HepG2 (cell line): ENCODE measurements around the gene PLXNA1. TPM values are rescaled to one million over a fixed set of nuclear protein-coding genes. Genes with fewer than 3 reads are reported as not detected.

Experiments
- ATAC-seq: fragments of 200-7000 bp; cut with Tn5 transposase; 3 replicates; pipeline ENCODE4 v1.9.1; 2020; ENCODE audit warnings: mild to moderate bottlenecking, moderate library complexity
- BruUV-seq: library from RNA; stranded (reverse); fragments of 400-500 nt; replicated peaks from 2 replicates; lab custom pipeline; 2021; lab: Mats Ljungman, UMichigan
- CTCF ChIA-PET: fragments of 300-600 bp; formaldehyde crosslinking; extraction: SDS; loops from one replicate; lab custom pipeline; 2021; ENCODE audit warnings: low total read pairs, inconsistent platforms, low intra/inter-chr PET ratio; lab: Yijun Ruan, JAX
- POLR2A ChIA-PET: fragments of 350-600 bp; sonication (Branson Sonifier 250); formaldehyde crosslinking; loops from one replicate; lab custom pipeline; 2020; ENCODE audit warnings: antibody characterized with exemption, inconsistent platforms; lab: Yijun Ruan, JAX
- DNase-seq: peaks from one replicate; pipeline ENCODE4 v3.0.0-alpha.2; 2015; ENCODE audit warnings: low spot score
- FAIRE-seq: peaks from 3 replicates; lab custom pipeline; 2011; peaks lifted over from hg19 to GRCh38; lab: Jason Lieb, UNC
- H2AFZ ChIP-seq: one replicate; pipeline ENCODE4 v1.6.1; 2011; ENCODE audit warnings: low read length, inconsistent platforms
- H3K27ac ChIP-seq: fragments of 300-600 bp; 3 replicates; pipeline ENCODE4 v1.8.0; 2011; ENCODE audit warnings: mixed run types, mild to moderate bottlenecking, mixed read lengths, low read length, inconsistent platforms; ENCODE audit not compliant: insufficient read depth; ENCODE audit errors: extremely low read length
- H3K27me3 ChIP-seq, 2 experiments: fragments of 200-600 bp in 1 of 2; 2 replicates in 1 of 2; 3 replicates in 1 of 2; pipeline versions ENCODE4 v1.6.0 to v1.8.0; 2011; ENCODE audit warnings: low read length in 2 of 2, mild to moderate bottlenecking in 2 of 2, moderate library complexity in 2 of 2, inconsistent platforms in 1 of 2; ENCODE audit not compliant: insufficient read depth in 2 of 2, control insufficient read depth in 1 of 2
- H3K36me3 ChIP-seq, 2 experiments: fragments of 200-600 bp in 1 of 2; replicated peaks in 1 of 2; 2 replicates in 1 of 2; 3 replicates in 1 of 2; pipeline versions ENCODE4 v1.5.1 to v1.8.0; 2011; ENCODE audit warnings: low read length in 2 of 2, inconsistent platforms in 1 of 2; ENCODE audit not compliant: insufficient read depth in 2 of 2, control insufficient read depth in 1 of 2
- H3K4me1 ChIP-seq: 2 replicates; pipeline ENCODE4 v1.5.1; 2012; ENCODE audit warnings: low read length, inconsistent platforms; ENCODE audit not compliant: insufficient read depth
- H3K4me2 ChIP-seq: 2 replicates; pipeline ENCODE4 v1.6.0; 2011; ENCODE audit warnings: low read depth, low read length, inconsistent platforms
- H3K4me3 ChIP-seq, 3 experiments: fragments of 200-600 bp in 1 of 3; sonication (generic), shearing (Covaris generic) in 1 of 3; replicated peaks in 1 of 3; 2 replicates each; pipeline ENCODE4 v1.5.1; 2011 to 2016; ENCODE audit warnings: low read length in 3 of 3, inconsistent platforms in 2 of 3, low read depth in 2 of 3, mild to moderate bottlenecking in 2 of 3, control low read depth in 1 of 3, mixed read lengths in 1 of 3; ENCODE audit not compliant: insufficient read depth in 1 of 3
- H3K79me2 ChIP-seq: one replicate; pipeline ENCODE4 v1.6.1; 2011; ENCODE audit warnings: low read length, inconsistent platforms; ENCODE audit not compliant: insufficient read depth
- H3K9ac ChIP-seq: 2 replicates; pipeline ENCODE4 v1.6.0; 2011; ENCODE audit warnings: mild to moderate bottlenecking, low read depth, low read length, inconsistent platforms; ENCODE audit not compliant: insufficient read depth
- H3K9me3 ChIP-seq: 2 replicates; pipeline ENCODE4 v1.5.1; 2012; ENCODE audit warnings: mild to moderate bottlenecking, low read length
- H4K20me1 ChIP-seq: 2 replicates; pipeline ENCODE4 v1.6.0; 2011; ENCODE audit warnings: inconsistent platforms, mild to moderate bottlenecking, low read length, moderate library complexity; ENCODE audit not compliant: insufficient read depth
- AGO1 ChIP-seq: fragments of 200-400 bp; formaldehyde crosslinking; IDR thresholded peaks from 2 replicates; pipeline ENCODE4 v1.6.1; 2017; ENCODE audit warnings: mild to moderate bottlenecking, low read depth, low read length, moderate library complexity; ENCODE audit not compliant: poor library complexity, severe bottlenecking
- HOXA3 ChIP-seq: sonication (generic); formaldehyde crosslinking; IDR thresholded peaks from 2 replicates; pipeline ENCODE4 v1.5.0; 2020; ENCODE audit warnings: missing genetic modification reagents
- IKZF4 ChIP-seq: sonication (generic); formaldehyde crosslinking; IDR thresholded peaks from 2 replicates; pipeline ENCODE4 v1.5.1; 2020; ENCODE audit warnings: borderline replicate concordance, mild to moderate bottlenecking, low read depth, missing genetic modification reagents; ENCODE audit errors: not compliant biosample characterization
- PCBP1 ChIP-seq: fragments of 200-400 bp; formaldehyde crosslinking; IDR thresholded peaks from 2 replicates; pipeline ENCODE4 v1.6.1; 2017; ENCODE audit warnings: mild to moderate bottlenecking, low read depth, low read length, borderline replicate concordance
- PTBP1 ChIP-seq: fragments of 200-400 bp; formaldehyde crosslinking; IDR thresholded peaks from 2 replicates; pipeline ENCODE4 v1.6.1; 2018; ENCODE audit warnings: low read length, low read depth; ENCODE audit not compliant: poor library complexity, severe bottlenecking
- RBFOX2 ChIP-seq: fragments of 200-400 bp; formaldehyde crosslinking; IDR thresholded peaks from 2 replicates; pipeline ENCODE4 v1.6.1; 2017; ENCODE audit warnings: low read depth, mild to moderate bottlenecking, low read length
- SOX6 ChIP-seq, 2 experiments: fragments of 450-650 bp in 1 of 2; sonication (generic) in 1 of 2; formaldehyde crosslinking in 1 of 2; IDR thresholded peaks; 2 replicates each; pipeline versions ENCODE4 v1.4.0 to v1.6.1; 2017 to 2020; ENCODE audit warnings: antibody characterized with exemption in 1 of 2, mild to moderate bottlenecking in 1 of 2, missing genetic modification reagents in 1 of 2
- TMF1 ChIP-seq: sonication (generic); formaldehyde crosslinking; IDR thresholded peaks from 2 replicates; pipeline ENCODE4 v1.8.1; 2022; ENCODE audit warnings: low read depth, missing genetic modification reagents
- ZFP91 ChIP-seq: sonication (generic); formaldehyde crosslinking; IDR thresholded peaks from 2 replicates; pipeline ENCODE4 v1.9.0; 2022; ENCODE audit warnings: missing genetic modification reagents, mild to moderate bottlenecking, borderline replicate concordance
- ZNF350 ChIP-seq: sonication (generic); formaldehyde crosslinking; IDR thresholded peaks from 2 replicates; pipeline ENCODE4 v1.4.0; 2020; ENCODE audit warnings: mild to moderate bottlenecking, low read depth, missing genetic modification reagents, borderline replicate concordance
- ZNF563 ChIP-seq: sonication (generic); formaldehyde crosslinking; IDR thresholded peaks from 2 replicates; pipeline ENCODE4 v1.8.0; 2022; ENCODE audit warnings: mild to moderate bottlenecking, moderate library complexity, missing genetic modification reagents
- ZNF644 ChIP-seq: IDR thresholded peaks from 2 replicates; pipeline ENCODE4 v1.6.1; 2016; ENCODE audit warnings: low read depth
- ZNF777 ChIP-seq: sonication (generic); formaldehyde crosslinking; IDR thresholded peaks from 2 replicates; pipeline ENCODE4 v1.4.0; 2020; ENCODE audit warnings: missing genetic modification reagents
- WGBS: methylation state at CpG from one replicate; pipeline ENCODE4 v1.1.6; 2017; ENCODE audit warnings: low lambda C conversion rate; 5-methylcytosine and 5-hydroxymethylcytosine counted together
- in situ Hi-C: cut with HindIII; loops from 2 replicates; pipeline ENCODE4 v1.10.0; 2017; ENCODE audit warnings: low pct_unique_long_range_greater_than_20kb; ENCODE audit not compliant: extremely low pct_ligation_motif_present
- intact Hi-C: fragments of 100-400 bp; cut with micrococcal nuclease; formaldehyde crosslinking; loops from one replicate; pipeline ENCODE4 v1.10.0; 2022; ENCODE audit not compliant: unreplicated experiment
- polyA plus RNA-seq, 8 experiments: library from polyadenylated mRNA; depleted of rRNA in 3 of 8; stranded (reverse) in 7 of 8; unstranded in 1 of 8; fragments of >200 nt; fragmentation: Illumina TruSeq in 4 of 8; extraction: Trizol in 4 of 8; gene quantifications; 2 replicates each; pipeline versions ENCODE4 v1.2.1 to v1.2.3, GENCODE V29; 2011 to 2016; ENCODE audit warnings: low read depth in 4 of 8, missing spikeins in 1 of 8, mixed read lengths in 1 of 8; ENCODE audit not compliant: insufficient read depth in 1 of 8
- total RNA-seq, 5 experiments: library from RNA; depleted of rRNA; stranded (reverse); fragments of >200 nt; fragmentation: Illumina TruSeq; extraction: Trizol; gene quantifications; 2 replicates each; pipeline ENCODE4 v1.2.3, GENCODE V29; 2016; ENCODE audit warnings: low read depth in 1 of 5

PLXNA1 gene
- total and polyA plus RNA-seq, 2 of the 13 experiments (the other 11 are each of a cell fraction or from before 2014, with no cell fraction given) = 16.6 to 18.2 TPM

DNA sequence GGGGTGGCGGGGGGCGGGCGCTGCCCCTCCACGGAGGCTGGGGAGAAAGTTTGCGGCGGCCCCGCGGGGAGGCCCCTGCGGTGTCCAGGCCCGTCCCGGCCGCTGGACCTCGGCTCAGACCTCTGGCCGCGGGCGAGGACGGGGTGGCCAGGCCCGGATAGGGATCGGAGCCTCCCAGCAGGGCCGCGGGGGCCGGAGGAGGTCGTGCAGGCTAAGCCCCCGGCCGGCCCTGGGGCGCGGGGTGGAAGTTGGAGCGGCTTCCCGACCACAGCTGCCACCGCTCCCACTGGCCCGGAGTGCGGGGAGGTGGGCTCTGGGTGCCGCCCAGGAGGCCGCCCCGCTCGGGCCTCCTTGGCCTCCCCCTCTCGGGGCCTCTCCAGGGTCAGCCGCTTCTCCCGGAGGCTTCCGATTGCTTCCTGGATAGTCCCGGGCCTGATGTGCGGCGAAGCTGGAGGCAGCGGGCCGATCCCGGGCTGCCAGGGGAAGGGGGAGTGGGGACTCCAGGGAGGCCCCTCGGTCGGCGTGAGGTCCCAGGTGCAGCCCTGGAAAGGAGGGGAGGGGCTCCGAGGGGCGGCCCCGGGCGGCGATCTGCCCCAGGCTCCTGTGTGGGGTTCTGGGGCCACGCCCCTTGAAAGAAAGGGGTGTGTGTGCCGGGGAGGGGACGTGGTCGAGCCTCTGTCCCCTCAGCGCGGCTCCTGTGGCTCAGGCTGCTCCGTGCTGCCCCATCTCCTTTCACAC lies 907 bp downstream of the PLXNA1 start (continued):
- peak; percentile 62; the same call in 1 of the 2 replicates for TF ChIP-seq ZFP91 (CRISPR knock-in tag)
- peak; percentile 74; the same call in 1 of the 2 replicates for TF ChIP-seq ZNF563 (CRISPR knock-in tag)
- no peak for TF ChIP-seq ZNF350 (CRISPR knock-in tag)
- TF ChIP-seq AGO1 = peak; percentile 32
- peak; percentile 42; the same call in 1 of the 2 replicates for TF ChIP-seq RBFOX2
- TF ChIP-seq HOXA3 (CRISPR knock-in tag) = 0 out of 2 replicates have a peak, but pooled peaks have one; percentile 14

DNA sequence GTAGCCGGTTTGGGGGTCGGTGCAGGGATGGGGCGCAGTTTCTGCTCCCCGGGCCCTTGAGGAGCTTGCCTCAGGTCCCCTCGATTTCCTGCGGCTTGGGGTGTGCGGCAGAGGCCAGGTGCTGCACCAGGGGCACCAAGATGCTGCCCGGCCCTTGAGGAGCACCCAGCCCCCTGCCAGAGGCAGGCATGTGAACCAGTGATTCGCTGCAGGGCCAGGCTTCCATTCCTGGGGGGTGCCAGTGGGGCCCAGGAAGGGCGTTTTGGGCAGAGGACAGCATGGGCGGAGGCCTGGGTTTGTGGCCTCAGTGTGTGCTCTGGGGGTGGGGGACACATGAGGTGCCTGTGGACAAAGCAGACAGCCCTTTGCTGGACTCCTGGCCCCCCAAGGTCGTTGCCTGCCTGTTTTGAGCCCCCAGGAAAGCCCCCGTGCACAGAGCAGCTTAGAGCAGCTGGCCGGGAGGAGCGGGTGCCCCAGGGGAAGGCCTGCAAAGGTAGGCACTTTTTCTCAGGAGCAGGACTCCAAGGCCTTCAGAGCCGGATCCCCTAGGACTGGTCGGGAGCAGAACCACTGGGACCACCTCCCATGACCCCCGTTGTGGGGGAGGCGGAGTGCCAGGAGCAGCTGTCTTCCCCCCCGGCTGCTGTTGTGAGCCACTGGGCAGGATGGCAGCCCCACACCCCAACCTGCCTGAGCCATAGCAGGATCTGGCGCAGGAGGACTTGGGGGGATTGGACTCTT lies 1.6 kb downstream of the PLXNA1 start:
- no peak overlapping the region for H2AFZ ChIP-seq
- intact Hi-C loops = loop anchor here (10.0 kb wide), 2 partner anchors 310 to 560 kb away; no protein-coding TSS in a partner anchor
- H3K4me2 ChIP-seq = peak overlapping the region; percentile 75
- no peak for FAIRE-seq
- WGBS = 86% methylated on average over 7 of the region's 21 CpGs
- BruUV-seq = no TSS peak
- DNase-seq = no peak
- H3K4me1 ChIP-seq = peaks cover 28% of the 10 kb centered on the region
- ChIA-PET POLR2A (no interaction called here), CTCF (no interaction called here)
- no peak overlapping the region for H3K27ac ChIP-seq
- H3K9me3 ChIP-seq = no peaks in the 10 kb centered on the region
- TF ChIP-seq SOX6 (IDR thresholded peaks at IDR 0.05) = no peak
- TF ChIP-seq SOX6 (CRISPR knock-in tag; IDR thresholded peaks at IDR 0.05) = no peak
- 0 out of 2 replicates have a peak, but pooled peaks have one; percentile 57 for TF ChIP-seq TMF1 (CRISPR knock-in tag)
- TF ChIP-seq ZNF777 (CRISPR knock-in tag) = no peak
- TF ChIP-seq PCBP1 = 0 out of 2 replicates have a peak, but pooled peaks have one; percentile 12
- TF ChIP-seq PTBP1 = no peak
- TF ChIP-seq IKZF4 = no peak
- peak; percentile 49; the same call in 1 of the 2 replicates for TF ChIP-seq ZFP91 (CRISPR knock-in tag)
- no peak for TF ChIP-seq ZNF644 (CRISPR knock-in tag)
- H3K79me2 ChIP-seq = peaks cover 15% of the 10 kb centered on the region
- no peak for ATAC-seq
- peak overlapping the region; percentile 59 to 92 (median 81); a peak in 4 of 6 replicates for H3K4me3 ChIP-seq
- H4K20me1 ChIP-seq = peaks cover 21% of the 10 kb centered on the region; the same call in 1 of the 2 replicates
- in situ Hi-C loops = no loop called here
- peaks cover 0 to 12% of the 10 kb centered on the region in 2 experiments; a peak in 2 of 5 replicates for H3K27me3 ChIP-seq
- H3K9ac ChIP-seq = peak overlapping the region; percentile 79
- peaks cover 7 to 8% of the 10 kb centered on the region in 2 experiments; a peak in 3 of 5 replicates for H3K36me3 ChIP-seq
